ENCODE data around the gene PTPRN2. TPM values are rescaled to one million over a fixed set of nuclear protein-coding genes. Genes with fewer than 3 reads are reported as not detected.

The PTPRN2 gene
- polyA plus RNA-seq, 1 experiment, result 0.02 TPM

DNA sequence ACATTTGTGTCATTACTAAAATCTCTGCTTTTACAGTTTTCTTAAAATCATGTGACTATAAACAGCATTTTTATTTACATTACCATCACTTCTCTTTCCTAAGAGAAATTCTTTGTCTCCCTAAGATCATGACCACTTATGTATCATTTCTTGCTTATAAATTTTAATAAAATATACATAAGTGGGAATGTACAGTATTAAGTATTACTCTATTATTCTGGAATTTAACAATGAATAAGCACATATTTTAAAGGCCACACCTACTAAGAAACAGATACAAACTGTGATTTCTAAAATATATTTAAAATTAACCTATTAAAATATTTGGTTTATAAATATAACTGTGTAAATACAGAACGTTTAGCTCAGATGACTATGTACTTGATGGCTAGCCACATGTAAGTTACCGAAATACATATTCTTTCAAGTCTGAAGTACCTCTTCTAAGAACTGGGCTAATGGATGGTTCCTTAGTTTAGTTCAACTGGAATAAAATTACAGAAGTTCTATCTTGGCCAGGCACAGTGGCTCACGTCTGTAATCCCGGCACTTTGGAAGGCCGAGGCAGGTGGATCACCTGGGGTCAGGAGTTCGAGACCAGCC is 33.3 kb upstream of the PTPRN2 start:
- POLR2A ChIA-PET, result interaction anchor here (1.4 kb wide), 1 partner anchor 28 kb away, joined by 4 read pairs; no protein-coding TSS in a partner anchor
- CTCF ChIA-PET, result no interaction called here
- Histone ChIP-seq H3K9me3 (ENCODE audit: control insufficient read depth, insufficient read depth, low read length) (no peaks in the 10 kb centered on the region), H3K27ac (ENCODE audit: low read depth, low read length) (no peak overlapping the region), H3K27me3 (ENCODE audit: control insufficient read depth, insufficient read depth, low read length) (no peaks in the 10 kb centered on the region), H3K4me3 (ENCODE audit: low read depth, low read length) (no peak overlapping the region)
- TF ChIP-seq, protein P1, sequence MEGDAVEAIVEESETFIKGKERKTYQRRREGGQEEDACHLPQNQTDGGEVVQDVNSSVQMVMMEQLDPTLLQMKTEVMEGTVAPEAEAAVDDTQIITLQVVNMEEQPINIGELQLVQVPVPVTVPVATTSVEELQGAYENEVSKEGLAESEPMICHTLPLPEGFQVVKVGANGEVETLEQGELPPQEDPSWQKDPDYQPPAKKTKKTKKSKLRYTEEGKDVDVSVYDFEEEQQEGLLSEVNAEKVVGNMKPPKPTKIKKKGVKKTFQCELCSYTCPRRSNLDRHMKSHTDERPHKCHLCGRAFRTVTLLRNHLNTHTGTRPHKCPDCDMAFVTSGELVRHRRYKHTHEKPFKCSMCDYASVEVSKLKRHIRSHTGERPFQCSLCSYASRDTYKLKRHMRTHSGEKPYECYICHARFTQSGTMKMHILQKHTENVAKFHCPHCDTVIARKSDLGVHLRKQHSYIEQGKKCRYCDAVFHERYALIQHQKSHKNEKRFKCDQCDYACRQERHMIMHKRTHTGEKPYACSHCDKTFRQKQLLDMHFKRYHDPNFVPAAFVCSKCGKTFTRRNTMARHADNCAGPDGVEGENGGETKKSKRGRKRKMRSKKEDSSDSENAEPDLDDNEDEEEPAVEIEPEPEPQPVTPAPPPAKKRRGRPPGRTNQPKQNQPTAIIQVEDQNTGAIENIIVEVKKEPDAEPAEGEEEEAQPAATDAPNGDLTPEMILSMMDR (IDR thresholded peaks at IDR 0.05; ENCODE audit: low read depth, low read length), result no peak
- no peak for DNase-seq (ENCODE audit: low read depth, low spot score)

DNA sequence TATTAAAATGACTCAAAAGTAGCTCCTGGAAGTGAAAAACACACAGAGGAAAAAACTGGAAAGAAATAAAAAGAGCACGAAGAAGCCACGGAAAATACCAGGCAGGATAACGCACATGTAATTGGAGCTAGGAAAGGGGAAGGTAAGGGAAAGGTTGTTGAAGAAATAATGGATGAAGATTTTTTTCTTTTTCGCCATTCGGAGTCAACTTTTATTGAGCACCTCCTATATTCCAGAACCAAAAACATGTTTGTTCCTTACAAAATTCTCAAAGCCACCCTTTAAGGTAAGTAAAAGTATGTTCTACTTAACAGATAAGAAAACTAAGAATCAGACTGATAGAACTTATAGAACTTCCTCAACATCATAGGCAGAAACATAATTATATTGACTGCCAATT is 32.8 kb upstream of the PTPRN2 start:
- H3K9me3 ChIP-seq (ENCODE audit: control insufficient read depth, insufficient read depth, low read length), result no peaks in the 10 kb centered on the region
- no peaks in the 10 kb centered on the region for H3K27me3 ChIP-seq (ENCODE audit: control insufficient read depth, insufficient read depth, low read length)
- H3K27ac ChIP-seq (ENCODE audit: low read depth, low read length), result no peak overlapping the region
- POLR2A ChIA-PET, result interaction anchor here (1.4 kb wide), 1 partner anchor 29 kb away, joined by 4 read pairs; no protein-coding TSS in a partner anchor
- CTCF ChIA-PET, result interaction anchor here (1.3 kb wide), 1 partner anchor 27 kb away, joined by 3 read pairs; no protein-coding TSS in a partner anchor
- TF ChIP-seq, protein P1 (IDR thresholded peaks at IDR 0.05; ENCODE audit: low read depth, low read length), result no peak
- no peak for DNase-seq (ENCODE audit: low read depth, low spot score)
- no peak overlapping the region for H3K4me3 ChIP-seq (ENCODE audit: low read depth, low read length)

DNA sequence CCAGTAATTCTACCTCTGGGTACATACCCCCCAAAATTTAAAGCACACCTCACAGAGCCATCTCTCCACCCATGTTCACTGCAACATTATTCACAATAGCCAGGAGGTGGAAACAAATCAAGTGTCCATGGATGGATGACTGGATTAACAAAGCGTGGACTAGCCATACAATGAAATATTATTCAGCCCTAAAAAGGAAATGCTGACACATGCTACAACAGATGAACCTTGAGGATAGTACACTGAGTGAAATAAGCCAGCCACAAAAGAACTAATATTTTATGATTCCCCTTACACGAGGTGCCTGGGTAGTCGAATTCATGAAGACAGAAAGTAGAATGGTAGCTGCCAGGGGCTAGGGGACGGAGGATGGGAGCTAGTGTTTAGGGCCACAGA is 31.1 kb upstream of the PTPRN2 start:
- POLR2A ChIA-PET, result no interaction called here

DNA sequence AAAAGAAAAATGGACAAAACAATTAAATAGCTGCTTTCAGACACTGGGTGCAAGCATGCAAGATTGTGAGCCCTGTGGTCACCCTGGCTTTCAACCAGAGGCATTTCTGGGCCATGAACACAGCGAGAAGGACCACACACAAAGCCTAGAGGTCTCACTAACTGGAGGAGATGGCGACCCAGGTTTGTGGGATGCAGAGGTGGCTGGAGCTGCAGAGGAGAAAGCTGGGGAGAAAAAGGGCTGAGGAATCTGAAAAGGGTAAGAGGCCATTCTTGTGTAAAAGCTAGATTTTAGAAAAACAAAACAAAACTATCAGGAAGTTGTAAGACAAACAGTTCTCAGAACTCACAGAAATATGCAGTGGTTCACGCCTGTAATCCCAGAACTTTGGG is 30.1 kb upstream of the PTPRN2 start:
- ChIA-PET CTCF (no interaction called here), POLR2A (interaction anchor here (0.8 to 1.1 kb wide), 2 partner anchors 29 to 32 kb away, joined by 3 read pairs; no protein-coding TSS in a partner anchor)
- TF ChIP-seq, protein P1 (IDR thresholded peaks at IDR 0.05; ENCODE audit: low read depth, low read length), result no peak
- DNase-seq (ENCODE audit: low read depth, low spot score), result no peak
- Histone ChIP-seq H3K27me3 (ENCODE audit: control insufficient read depth, insufficient read depth, low read length) (no peaks in the 10 kb centered on the region), H3K27ac (ENCODE audit: low read depth, low read length) (no peak overlapping the region), H3K4me3 (ENCODE audit: low read depth, low read length) (no peak overlapping the region), H3K9me3 (ENCODE audit: control insufficient read depth, insufficient read depth, low read length) (no peaks in the 10 kb centered on the region)

More for the DNA sequence above, 31.1 kb upstream of the PTPRN2 start:
- Histone ChIP-seq H3K27me3 (ENCODE audit: control insufficient read depth, insufficient read depth, low read length) (no peaks in the 10 kb centered on the region), H3K27ac (ENCODE audit: low read depth, low read length) (no peak overlapping the region), H3K4me3 (ENCODE audit: low read depth, low read length) (no peak overlapping the region), H3K9me3 (ENCODE audit: control insufficient read depth, insufficient read depth, low read length) (no peaks in the 10 kb centered on the region)
- no peak for DNase-seq (ENCODE audit: low read depth, low spot score)
- CTCF ChIA-PET, result interaction anchor here (0.6 kb wide), 1 partner anchor 160 kb away, joined by 5 read pairs; no protein-coding TSS in a partner anchor
- TF ChIP-seq, protein P1 (IDR thresholded peaks at IDR 0.05; ENCODE audit: low read depth, low read length), result no peak

DNA sequence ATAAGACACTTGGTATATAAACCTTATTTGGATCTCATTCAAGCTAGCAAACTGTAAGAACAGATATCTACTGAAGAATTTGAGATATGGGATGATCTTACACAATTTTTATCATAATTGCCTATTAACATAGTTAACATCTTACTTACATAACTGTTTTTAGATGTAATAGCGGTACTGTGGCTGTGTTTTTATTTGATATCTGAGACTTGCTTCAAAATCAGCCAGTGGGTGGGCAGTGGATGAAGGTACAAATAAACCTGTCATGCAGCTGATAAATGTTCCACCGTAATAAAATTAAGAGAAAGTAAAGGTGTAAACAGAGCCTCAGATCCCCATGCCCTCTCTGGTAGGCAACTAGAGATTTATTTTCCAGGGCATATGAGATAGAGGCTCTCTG is 28.4 kb upstream of the PTPRN2 start:
- Histone ChIP-seq H3K27me3 (ENCODE audit: control insufficient read depth, insufficient read depth, low read length) (no peaks in the 10 kb centered on the region), H3K9me3 (ENCODE audit: control insufficient read depth, insufficient read depth, low read length) (no peaks in the 10 kb centered on the region), H3K4me3 (ENCODE audit: low read depth, low read length) (no peak overlapping the region), H3K27ac (ENCODE audit: low read depth, low read length) (no peak overlapping the region)
- ChIA-PET POLR2A (no interaction called here), CTCF (no interaction called here)
- TF ChIP-seq, protein P1 (IDR thresholded peaks at IDR 0.05; ENCODE audit: low read depth, low read length), result no peak
- DNase-seq (ENCODE audit: low read depth, low spot score), result no peak
